Metanephros (tissue), 2 donors: ENCODE measurements around the gene TMEM106A. TPM values are rescaled to one million over a fixed set of nuclear protein-coding genes. Genes with fewer than 3 reads are reported as not detected.

Experiments
- small RNA-seq: library from RNA; depleted of rRNA; stranded (forward); fragments of <200 nt; gene quantifications from one replicate; pipeline ENCODE3, GENCODE V24; 2014; ENCODE audit warnings: low replicate concordance
- total RNA-seq: library from RNA; depleted of rRNA; stranded (reverse); fragments of >200 nt; gene quantifications from one replicate; pipeline ENCODE4 v1.2.3, GENCODE V29; 2014

The TMEM106A gene, protein sequence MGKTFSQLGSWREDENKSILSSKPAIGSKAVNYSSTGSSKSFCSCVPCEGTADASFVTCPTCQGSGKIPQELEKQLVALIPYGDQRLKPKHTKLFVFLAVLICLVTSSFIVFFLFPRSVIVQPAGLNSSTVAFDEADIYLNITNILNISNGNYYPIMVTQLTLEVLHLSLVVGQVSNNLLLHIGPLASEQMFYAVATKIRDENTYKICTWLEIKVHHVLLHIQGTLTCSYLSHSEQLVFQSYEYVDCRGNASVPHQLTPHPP
- 18.2 TPM for total RNA-seq

DNA sequence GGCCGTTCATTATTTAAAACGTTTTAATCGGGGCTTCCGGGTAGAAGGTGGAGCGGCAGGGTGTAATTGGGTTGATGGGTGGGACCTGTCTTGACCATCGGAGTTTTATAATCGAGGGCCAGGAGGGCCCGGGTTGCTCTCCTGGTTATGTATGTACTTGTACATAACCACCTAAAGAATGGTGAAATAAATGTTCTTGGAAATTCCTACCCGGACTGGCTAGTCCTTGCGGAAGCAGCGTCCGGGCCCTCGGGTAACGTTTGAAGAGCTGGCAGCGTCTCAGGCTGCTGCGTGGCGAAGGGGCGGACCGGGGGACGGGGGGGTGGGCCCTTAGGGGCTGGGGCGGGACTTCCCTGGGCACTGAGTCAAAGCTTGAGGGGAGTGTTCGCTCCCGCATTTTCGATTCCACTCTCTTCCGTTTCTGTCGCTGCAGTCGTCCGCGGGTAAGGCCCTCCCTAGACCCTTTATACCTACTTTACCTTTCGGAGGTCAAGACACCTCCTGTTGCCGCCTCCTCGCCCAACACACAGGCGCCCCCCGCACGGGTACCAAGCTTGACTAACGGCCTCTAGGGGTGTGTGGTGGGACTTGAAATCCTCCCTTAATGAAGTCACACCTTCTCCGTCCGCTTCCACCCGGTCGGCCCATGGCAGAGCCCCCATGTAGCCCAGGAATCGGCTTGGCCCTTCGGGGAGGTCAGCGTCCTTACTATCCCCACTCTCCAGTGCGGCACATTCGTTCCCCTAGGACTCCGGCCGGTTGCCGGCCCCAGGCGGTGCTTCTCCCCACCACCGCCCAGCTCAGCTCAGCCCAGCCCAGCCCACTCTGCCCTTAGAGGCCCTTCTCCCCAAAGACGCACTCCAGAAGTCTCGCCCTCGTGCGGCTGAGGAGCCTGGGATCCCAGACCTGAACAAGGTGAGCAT, at the start of gene TMEM106A:
Gene TMEM106A (plus strand): TSS at position 396 of the 923 bp plus-strand sequence. CDS start 1,167 bp downstream, outside the sequence.

DNA sequence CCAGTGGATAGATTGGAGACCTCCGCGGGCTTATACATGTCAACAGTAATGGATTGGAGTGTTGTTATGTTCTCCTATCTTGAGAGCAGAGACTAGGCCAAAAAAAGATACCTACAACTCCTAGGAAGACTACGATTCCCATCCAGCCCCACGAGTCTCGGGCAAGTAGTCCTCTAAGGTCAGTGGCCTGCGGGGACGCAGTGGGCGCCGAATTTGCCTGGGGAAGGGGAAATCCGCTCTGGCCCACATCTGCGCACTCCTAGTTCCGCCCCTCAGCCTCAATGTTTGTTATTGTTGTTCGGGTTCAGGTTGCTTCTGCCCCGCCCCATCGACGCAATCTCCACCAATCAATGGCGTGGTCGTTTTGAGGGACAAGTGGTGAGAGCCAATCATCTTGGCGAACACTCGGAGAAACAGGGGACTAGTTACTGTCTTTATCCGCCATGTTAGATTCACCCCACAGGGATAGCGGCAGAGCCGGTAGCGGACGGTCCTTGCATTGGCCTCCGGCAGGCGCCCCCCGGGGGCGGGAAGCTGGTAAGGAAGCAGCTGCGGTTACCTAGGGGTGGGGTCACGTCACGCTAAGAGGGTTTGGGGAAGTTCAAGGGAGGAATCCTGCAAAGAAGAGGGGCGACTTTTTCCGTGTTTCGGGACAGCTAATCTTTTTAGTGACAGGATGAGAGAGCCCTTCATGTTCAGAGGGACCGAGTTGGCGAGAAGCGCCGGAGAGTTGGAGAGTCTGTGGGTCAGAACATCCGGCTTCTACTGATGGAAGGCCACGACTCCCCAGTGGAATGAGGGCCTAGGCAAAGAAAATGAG, 40.7 kb upstream of the TMEM106A start, which contains the start of gene NBR1:
Gene NBR1 (plus strand): TSS at position 449 of the 820 bp plus-strand sequence. CDS start 4,586 bp downstream, outside the sequence.

DNA sequence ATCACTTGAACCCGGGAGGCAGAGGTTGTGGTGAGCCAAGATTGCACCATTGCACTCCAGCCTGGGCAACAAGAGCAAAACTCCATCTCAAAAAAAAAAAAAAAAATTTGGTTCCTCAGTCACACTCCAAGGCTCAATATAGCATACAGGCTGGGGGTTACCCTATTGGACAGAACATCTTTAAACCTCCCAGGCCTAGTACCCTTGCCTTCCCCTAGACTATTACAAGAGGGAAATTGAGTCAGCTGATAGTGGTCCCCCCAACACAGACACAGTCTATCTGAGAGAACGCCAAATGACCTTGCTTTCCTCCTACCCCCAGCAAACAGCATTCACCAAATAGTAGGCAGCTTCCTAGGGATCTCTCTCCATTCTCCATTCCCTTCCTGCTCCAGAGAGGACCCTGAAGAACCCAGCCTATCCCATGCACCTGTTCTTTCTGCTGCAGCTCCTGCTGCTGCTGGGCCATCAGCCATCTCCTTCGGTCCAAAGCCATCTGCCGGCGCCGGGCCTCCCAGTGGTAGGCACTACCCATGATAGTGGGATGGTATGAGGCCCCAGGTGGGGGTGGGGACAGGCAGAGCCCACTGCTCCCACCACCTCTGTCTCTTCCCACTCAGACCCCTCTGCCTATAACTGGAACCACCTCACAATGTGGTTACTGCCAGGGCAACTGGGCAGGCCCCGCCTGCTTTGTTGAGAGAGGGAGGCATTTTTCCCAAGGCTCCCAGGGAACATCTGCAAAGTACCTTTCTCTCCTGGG, 16.5 kb downstream of the TMEM106A start, which contains the start of gene CCDC200:
Gene CCDC200 (minus strand): TSS at position 604 of the 763 bp plus-strand sequence. CDS start 69 bp downstream, at position 535.

GRCh38 chr17:43233877-43234276, 22.2 kb downstream of the TMEM106A start, which contains the start of gene RNU2-1:
Gene RNU2-1 (minus strand): TSS chr17:43233977.

Small RNAs within 50 kb of the gene (small RNA-seq; reads per million reads assigned to genes)
- gene AC060780.2 (not detected), gene AC060780.3 (not detected), gene RF00004 (not detected), gene RNU2-1 (not detected)

Other genes with a start within 250 kb of the TMEM106A start
- 30.5 TPM for gene AARSD1, start 247.4 kb upstream of the TMEM106A start, total RNA-seq
- gene PTGES3L, start 231.8 kb upstream of the TMEM106A start, total RNA-seq: 5.8 TPM
- gene RUNDC1, start 231.3 kb upstream of the TMEM106A start, total RNA-seq: 11.7 TPM
- 1,573 TPM for gene RPL27, start 213.5 kb upstream of the TMEM106A start, total RNA-seq
- 9.8 TPM for gene IFI35, start 205.1 kb upstream of the TMEM106A start, total RNA-seq
- 61.9 TPM for gene VAT1, start 189.5 kb upstream of the TMEM106A start, total RNA-seq
- gene RND2, start 186.6 kb upstream of the TMEM106A start, total RNA-seq: 1.3 TPM
- 17.1 TPM for gene BRCA1, start 86.5 kb upstream of the TMEM106A start, total RNA-seq
- 99.5 TPM for gene NBR1, start 40.7 kb upstream of the TMEM106A start, total RNA-seq
- not detected for gene CCDC200, start 16.7 kb downstream of the TMEM106A start, total RNA-seq
- gene RNU2-1, start 22.1 kb downstream of the TMEM106A start, total RNA-seq: not detected
- gene ARL4D, start 187.1 kb downstream of the TMEM106A start, total RNA-seq: 20.8 TPM